NCI-H2196 treated with DMSO at 0.1 percent for 48 hours (cell line): ENCODE results near the gene RFC1.

Source experiments
- DNase-seq: peaks from one replicate; lab custom pipeline; 2025; ENCODE audit not compliant: unreplicated experiment; lab: John Stamatoyannopoulos, UW

RFC1 gene

DNA sequence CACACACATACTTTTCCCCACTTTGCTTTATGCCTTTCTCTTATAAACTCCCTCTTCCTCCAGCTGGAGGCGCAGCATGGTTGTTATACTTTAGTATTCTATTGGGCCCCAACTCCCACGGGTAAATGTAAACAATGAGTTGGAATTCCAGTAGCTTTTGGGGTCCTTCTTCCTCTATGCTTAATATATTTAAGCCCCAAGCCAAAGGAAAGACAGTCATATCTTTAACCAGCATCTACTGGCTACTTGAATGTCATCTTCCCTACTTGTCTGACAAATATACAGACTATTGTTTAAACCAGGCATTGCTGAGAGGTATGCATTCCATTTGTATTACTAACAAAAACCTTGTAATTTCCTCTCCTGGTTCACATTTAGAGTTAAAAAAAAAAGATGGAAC is 110.9 kb downstream of the RFC1 start:
- no peak for DNase-seq

DNA sequence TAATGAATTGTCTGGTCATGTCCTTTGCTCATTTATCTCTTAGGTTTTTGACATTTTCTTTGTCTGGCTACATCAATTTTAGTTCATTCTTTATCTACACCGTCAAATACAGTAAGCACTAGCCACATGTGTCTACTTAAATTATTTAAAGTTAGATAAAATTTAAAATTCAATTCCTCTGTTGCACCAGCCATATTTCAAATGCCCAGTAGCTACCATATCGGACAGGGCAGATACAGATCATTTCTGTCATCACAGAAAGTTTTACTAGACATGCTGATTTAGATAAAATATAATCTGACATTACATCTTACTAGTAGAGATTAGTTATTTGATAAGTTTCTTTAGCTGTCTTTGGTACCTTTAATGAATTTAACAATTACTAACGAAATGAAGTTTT is 122.7 kb downstream of the RFC1 start:
- no peak for DNase-seq
